Daoy (cell line): ENCODE results near the gene QSOX2. TPM values are rescaled to one million over a fixed set of nuclear protein-coding genes. Genes with fewer than 3 reads are reported as not detected.

ENCODE experiments used
- DNase-seq: peaks from one replicate; pipeline ENCODE4 v3.0.0-alpha.2; 2015; ENCODE audit warnings: low read depth
- total RNA-seq: library from RNA; depleted of rRNA; stranded (reverse); fragments of >200 nt; shearing (Covaris generic); gene quantifications from 2 replicates; pipeline ENCODE4 v1.2.3, GENCODE V29; 2014

The QSOX2 gene
- total RNA-seq, 1 experiment from 2014 or later = 30.3 TPM

DNA sequence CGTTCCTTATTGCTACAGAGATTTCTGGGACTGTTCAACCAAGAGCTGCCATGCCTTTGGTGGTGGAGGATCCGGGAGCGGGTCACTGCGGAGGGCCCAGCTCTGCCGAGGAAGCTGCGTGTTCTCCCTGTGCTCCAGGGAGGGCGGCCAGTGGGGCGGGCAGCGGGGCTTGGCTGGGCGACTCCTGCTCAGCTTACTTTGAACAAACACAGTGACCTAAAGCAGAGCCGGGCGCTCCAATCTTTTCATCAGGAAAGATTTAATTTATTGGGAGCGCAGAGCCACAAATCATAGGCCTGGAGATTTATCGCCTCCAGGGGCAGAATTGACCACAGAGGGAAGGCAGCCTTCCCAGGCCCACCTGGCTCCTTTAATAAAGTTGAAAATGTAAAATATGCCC, 68.4 kb downstream of the QSOX2 start:
- DNase-seq = no peak

DNA sequence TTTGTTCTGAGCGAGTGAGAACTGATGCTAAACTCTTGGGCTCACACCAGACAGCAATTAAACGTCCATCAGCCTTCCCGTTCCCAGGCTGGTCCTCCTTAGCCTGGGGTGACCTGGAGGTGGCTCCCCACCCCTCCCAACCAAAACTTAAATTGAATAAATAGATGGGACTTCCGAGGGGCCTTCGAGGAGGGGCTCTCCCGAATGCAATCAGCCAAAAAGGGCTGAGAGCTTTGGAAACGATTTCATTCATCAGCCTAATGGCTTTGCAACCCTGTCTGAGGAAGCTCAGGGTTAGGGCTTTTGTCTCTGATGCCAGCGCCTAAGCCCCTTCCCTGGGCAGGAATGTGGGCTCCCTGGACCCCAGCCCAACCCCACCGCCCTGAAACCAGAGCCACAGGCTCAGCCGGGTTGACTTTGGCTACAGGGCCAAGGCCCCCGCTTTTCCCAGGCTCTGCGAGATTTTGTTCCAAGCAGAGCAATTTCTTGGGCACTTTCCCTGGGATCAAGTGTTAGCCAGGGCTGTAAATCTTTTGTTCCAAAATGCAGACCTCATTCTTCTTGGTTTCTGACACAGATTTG, 69.9 kb downstream of the QSOX2 start:
- DNase-seq = no peak

DNA sequence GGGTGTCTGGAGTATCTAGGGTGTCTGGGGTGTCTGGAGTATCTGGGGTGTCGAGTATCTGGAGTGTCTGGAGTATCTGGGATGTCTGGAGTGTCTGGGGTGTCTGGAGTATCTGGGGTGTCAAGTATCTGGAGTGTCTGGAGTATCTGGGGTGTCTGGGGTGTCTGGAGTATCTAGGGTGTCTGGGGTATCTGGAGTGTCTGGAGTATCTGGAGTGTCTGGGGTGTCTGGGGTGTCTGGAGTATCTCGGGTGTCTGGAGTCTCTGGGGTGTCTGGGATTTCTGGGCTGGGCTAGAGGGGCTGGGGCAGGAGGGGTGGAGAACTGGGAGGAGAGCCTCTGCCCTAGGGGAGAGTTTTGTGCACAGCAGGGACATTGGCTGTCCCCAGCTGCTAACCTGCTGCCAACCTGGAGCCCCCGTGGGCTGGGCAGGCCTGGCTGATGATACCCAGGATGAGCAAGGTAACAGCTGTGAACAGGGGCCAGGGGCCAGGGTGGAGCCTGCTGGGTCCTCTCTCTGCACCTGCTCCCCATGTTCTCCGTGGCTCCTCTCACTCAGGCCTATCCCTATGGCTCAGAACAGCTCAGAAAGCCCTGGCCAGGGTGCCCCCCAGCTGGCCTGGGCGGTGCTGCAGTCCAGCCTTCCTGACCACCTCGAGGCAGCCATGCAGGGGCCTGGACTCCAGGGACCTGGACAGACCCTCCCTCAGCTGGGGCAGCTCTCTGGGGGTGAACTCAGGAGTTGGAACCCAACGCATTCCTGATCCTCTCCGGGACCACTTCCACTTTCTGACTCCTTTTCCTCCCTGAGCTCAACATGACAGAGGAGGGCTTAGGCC, 70.6 kb downstream of the QSOX2 start:
- DNase-seq = no peak

DNA sequence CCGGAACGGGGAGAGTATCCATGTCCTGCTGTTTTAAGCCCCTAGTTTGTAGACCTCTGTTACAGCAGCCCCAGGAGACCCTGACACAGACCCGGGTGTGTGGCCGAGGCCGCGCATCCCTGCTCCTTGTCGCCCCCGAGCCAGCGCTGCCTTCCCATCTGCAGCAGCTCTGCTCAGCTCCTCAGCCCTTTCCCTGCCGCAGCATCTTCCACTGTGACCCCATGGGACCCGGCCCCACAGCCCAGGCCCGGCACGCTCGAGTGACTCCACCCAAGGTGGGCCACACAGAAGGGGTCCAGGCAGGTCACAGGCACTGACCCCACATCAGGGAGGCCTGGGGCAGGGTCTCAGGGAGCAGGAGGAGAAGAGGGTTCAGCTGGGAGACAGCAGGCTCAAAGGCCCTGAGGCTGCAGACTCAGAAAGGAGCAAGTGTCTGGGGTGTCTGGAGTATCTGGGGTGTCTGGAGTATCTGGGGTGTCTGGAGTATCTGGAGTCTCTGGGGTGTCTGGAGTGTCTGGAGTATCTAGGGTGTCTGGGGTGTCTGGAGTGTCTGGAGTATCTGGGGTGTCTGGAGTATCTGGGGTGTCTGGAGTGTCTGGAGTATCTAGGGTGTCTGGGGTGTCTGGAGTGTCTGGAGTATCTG, 71.8 kb downstream of the QSOX2 start:
- DNase-seq = no peak

DNA sequence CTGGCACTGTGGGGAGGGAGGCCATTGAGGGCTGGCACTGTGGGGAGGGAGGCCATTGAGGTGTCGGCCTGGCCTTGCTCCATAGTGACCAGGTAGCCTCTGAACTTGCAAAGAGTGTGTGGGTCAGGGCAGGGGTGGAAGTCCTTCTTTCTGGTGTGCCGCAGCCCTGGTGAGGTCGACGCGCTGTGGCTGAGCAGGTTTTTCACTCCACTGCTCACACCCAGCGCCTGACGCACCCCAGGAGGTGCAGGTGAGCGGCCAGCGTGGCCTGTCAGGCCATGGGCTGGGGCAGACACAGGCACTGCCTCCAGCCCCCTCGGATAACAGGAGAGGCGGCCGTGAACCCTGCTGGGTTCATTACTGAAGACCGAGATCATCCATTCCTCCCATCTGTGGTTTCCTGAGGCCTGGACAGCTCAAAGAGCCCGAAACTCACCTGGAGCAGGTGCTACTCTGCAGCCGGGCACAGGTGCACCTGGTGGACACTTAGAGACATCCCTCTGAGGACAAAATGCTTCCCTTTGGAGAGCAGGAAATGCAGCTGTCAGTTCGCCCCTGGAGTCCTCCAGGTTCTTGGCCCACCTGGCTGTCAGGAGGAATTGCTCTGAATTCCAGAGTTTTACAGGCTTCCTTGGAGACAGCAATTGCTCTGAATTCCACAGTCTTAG, 73.1 kb downstream of the QSOX2 start:
- no peak for DNase-seq

DNA sequence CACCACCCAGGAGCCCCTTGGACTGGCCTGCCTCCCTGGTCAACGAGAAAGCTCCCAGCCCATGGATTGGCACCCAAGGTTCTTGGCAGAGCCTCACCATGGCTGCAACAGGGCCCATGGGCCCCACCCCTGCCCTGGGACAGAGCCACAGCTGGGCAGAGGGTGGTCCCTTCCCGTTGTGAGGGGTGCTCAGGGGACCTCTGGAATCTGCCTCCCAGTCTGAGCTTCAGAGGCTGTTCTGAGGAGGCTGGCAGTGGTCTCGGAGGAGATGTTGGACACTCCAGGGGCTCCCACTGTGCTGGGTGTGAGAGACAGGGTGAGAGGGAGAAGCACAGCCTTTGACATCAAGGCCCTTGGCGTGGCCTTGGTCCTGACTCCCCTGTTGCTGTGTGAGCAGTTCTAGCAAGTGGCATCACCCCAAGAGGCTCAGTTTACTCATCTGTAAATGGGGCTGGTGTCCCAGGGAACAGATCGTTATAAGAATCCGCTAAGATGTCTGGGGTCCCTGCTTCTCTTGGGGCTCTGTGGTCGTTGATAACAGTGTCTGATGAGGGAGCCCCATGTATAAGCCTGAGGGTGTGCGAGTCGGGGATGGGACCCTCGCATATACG, 73.7 kb downstream of the QSOX2 start:
- no peak for DNase-seq

DNA sequence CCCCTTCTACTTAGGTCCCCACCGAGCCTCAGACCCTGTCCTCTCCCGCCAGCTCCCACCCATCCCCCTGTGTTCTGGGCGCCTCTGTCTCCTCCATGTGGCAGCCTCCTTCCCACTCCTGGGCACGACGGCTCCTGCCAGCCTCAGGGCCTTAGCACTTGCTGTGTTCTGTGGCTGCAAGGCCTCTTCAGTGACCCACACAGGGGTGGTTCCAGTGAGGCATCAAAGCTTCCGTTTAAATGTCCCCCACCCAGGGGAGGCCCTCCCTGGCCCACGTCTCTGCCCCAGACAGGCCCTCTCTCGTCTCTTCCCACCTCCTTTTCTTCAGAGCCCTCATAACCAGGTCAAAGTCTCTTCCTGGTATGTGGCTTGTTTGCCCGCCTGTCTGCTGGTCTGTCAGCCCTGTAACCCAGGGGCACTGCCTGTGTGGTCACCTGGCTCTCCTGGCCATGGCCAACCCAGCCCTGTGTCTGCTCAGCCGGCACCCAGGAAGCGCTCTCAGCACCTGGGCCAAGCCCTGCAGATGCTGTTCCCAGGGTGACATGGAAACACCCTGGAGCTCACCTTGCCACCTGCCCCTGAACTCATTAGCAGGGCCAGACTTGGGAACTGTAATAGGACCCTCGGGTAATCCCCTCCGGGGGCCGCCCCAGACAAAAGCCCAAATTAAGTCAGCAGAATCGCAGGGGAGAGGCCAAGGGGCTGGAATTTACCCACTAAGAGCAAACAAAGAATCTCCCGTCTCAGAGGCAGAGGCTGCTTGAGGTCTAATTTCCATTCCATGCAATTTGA, 74.4 kb downstream of the QSOX2 start:
- DNase-seq = no peak

DNA sequence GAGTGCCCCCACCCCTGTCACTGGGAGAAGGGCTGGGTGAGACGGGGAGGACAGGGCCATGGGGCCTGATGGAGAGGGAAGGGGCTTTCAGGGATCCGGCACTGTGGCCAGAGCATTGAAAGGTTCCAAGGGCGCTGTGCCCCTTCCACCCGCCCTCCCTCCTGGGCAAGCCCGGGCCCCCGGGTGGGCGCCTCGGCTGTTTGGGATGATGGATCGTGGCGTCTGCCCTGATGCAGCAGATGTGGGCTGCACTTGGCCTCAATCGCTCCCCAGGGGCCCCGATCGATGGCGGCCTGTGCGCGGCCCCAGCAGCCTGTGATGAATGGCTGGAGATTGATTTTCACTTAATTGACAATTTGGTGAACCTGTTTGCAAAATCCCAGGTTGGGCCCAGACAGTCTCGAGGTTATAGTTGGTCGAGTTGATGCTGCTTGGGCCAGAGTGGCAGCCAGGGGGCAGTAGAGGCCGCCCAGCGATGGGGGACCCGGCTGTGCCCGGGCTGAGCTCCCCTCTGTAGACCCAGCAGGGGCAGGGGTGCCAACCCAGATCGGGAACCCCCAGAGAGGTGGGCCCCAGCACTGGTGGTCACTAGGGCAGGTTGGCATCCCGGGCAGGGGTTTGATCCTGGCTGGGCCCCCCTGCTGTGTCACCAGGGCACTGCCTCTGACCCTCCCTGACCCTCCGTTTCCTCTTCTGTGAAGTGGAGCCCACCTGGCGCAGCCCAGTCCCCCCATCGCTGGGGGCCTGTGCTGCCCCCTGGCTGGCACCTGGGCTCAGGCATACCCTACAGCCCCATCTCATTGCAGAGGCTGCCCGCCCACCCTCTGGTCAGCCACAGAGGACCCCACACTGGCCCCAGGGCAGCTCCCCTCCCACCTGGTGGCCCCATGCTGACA, 75.4 kb downstream of the QSOX2 start:
- DNase-seq = peak; percentile 50

DNA sequence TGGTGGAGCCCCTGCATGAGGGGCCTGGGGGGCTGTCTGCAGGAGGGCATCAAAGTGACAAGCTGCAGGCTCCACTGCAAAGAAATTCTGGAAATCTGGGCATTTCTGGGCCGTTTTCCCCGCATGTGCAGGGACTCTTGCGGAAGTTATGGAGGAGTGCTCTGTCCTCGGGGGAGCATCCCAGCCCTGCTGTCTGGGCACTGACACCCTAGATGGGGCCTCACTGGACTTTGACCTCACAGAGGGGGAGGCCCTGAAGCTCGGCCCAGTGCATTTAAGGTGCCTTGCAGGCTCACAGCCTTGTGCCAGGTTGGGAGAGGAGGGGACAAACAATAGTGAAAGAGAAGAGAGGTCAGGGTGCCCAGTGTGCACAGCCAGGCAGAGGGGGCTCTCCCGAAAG, 76.1 kb downstream of the QSOX2 start:
- DNase-seq = no peak

DNA sequence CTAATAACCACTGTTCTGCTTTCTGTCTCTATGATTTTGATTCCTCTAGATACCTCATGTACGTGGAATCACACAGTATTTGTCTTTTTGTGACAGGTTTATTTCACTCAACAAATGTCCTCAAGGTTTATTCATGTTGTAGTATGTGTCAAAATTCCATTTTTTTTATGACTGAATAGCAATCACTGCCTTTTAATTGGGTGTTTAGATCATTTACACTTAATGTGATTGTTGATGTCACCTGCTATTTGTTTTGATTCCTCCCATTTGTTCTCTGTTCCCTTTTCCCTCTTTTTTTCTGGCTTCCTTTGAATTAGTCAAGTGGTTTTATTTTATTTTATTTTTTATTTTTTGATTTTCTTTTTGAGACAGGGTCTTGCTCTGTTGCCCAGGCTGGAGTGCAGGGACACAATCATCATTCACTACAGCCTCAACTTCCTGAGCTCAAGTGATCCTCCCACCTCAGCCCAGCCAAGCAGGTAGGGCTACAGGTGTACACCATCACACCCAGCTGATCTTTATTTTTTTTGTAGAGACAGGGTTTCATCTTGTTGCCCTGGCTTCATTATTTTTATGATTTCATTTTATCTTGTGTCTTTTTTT, 82.3 kb downstream of the QSOX2 start:
- DNase-seq = no peak

DNA sequence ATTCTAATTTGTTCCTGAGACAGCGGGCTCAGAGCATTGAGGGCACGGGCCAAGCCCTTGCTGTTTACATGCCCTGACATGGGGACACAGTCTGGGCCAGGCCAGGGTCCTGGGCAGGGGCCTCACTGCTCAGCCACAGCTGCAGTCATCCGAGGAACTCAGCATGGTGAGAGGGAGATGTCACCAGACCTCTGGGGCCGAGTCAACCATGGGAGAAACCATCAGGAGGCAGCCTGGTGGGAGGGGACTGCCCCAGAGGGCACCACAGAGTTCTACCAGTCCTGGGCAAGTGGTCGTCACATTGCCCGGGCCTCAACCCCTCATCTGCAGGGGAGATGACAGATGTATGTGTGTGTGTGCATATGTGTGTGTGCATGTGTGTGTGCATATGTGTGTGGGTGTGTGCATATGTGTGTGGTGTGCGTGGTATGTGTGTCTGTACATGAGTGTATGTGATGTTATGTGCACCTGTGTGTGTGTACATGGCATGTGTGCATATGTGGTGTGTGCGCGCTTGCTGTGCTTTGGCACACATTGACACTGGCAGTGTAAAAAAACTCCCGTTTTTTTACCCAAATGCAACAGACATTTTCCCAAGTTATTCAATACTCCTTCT, 84.5 kb downstream of the QSOX2 start:
- no peak for DNase-seq

DNA sequence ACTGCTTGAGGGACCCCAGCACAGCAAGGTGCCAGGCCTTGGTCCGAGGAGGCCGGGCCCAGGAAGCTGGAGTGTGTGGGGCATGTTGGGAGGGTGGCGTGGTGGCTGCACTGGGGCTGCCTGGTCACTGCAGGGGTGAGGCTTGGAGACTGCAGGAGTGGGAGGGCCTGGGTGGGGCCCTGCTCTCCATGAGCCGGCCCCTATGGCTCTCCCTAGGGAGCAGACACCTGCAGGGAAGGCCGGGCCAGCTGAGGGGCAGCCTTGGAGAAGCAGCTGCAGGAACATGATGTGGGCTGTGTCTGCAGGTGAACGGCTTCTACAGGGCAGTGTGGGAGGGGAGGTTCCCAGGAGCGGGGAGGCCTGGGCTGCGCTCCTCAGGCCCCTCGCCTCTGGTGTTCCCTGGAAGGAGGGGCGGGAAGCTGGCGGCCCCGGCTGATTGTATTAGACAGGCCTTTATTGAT, 85.2 kb downstream of the QSOX2 start:
- no peak for DNase-seq

DNA sequence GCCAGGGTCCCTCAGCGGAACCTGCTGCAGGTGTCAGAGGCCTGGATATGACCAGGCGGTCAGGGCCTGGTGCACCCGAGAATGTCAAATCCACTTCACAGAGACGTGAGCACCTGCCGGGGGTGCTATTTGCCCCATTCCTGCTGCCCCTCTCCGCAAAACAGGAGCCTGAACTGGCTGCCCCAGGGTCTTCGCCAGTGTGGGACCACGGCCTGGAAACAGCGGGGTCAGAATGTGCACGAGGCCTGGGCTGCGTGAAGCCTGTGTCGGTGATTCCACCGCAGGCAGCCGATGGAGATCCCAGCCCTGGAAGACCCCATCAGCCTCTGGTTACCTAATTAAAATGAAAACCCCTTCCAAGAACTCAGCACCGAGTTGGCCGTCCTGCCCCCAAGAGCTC, 85.8 kb downstream of the QSOX2 start:
- DNase-seq = no peak

DNA sequence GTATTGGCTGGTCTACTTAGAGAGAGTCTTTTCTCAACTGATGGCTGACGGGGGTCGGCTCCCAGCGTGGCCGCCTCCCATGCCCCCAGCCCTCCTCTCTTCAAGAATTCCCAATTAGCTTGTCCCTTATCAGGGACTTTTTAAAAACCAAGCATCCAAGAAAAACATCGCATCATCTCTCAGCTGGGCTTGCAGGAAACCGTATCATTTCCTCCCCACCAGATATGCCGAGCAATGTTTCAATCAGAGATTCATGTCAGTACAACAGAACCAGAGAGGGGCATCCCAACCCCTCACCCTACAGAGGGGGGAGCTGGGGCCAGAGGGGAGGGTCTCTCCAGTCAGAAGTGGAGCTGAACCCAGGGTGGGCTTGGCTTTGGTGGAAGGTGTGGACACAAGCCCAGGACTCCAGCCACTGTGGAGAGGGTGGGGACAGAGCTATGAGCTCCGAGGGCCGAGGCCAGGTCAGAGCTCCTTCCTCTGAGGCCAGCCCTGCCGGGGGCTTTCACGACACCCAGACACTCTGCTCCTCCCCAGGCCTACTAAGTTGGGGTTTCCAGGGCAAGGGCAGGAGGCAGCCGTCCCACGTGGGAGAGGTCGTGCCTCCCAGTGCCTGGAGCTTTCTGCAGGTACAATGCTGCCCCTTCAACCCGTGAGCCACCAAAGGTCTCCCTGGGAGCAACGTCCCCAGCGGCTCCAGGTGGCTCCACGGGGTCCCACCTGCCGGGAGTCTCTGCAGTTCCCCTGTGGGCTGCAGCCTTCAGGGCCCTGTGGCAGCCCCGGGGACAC, 87.9 kb downstream of the QSOX2 start:
- DNase-seq = no peak
